GM19023 (cell line): ENCODE measurements around the gene CRB3.
"Not testable (repeated sequence)": the region's sequence is repeated elsewhere in the genome, so short reads cannot be mapped to it uniquely, and the experiment has no call there.

Source experiments
- ATAC-seq: cut with Tn5 transposase; IDR thresholded peaks from one replicate; pipeline ENCODE4 v1.9.1; 2021; ENCODE audit warnings: mild to moderate bottlenecking, moderate library complexity; ENCODE audit not compliant: unreplicated experiment

The CRB3 gene, protein sequence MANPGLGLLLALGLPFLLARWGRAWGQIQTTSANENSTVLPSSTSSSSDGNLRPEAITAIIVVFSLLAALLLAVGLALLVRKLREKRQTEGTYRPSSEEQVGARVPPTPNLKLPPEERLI

DNA sequence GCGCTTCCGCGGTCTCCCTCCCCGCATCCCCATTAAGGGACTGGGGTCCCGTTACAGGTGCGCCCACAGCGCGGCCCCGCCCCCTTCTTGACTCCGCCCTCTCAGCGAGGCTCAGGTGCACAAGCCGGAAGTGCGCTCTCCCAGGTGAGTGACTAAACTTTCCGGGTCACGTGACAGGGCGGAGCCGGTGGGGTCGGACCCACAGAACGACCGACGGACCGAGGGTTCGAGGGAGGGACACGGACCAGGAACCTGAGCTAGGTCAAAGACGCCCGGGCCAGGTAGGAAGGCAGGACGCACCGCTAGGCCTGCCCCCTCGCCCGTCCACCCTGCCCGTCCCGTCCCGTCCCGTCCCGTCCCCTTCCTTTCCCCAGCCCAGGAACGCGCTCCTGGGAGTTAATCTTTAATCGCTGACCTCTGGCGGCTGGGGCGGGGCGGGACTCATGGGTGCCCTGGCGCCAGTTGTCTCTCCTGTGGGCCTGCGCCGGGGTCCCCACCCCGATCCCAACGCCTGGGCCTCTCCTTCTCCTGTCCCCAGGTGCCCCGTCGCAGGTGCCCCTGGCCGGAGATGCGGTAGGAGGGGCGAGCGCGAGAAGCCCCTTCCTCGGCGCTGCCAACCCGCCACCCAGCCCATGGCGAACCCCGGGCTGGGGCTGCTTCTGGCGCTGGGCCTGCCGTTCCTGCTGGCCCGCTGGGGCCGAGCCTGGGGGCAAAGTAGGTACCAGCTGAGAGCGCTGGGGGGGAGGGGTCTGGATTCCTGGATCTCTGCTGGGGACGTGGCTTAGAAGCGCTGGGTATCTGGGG is at the start of gene CRB3:
TSS of gene CRB3 (plus strand) at position 202 of the 804 bp plus-strand sequence. CDS start at position 633, 431 bp downstream.
- no peak for ATAC-seq

DNA sequence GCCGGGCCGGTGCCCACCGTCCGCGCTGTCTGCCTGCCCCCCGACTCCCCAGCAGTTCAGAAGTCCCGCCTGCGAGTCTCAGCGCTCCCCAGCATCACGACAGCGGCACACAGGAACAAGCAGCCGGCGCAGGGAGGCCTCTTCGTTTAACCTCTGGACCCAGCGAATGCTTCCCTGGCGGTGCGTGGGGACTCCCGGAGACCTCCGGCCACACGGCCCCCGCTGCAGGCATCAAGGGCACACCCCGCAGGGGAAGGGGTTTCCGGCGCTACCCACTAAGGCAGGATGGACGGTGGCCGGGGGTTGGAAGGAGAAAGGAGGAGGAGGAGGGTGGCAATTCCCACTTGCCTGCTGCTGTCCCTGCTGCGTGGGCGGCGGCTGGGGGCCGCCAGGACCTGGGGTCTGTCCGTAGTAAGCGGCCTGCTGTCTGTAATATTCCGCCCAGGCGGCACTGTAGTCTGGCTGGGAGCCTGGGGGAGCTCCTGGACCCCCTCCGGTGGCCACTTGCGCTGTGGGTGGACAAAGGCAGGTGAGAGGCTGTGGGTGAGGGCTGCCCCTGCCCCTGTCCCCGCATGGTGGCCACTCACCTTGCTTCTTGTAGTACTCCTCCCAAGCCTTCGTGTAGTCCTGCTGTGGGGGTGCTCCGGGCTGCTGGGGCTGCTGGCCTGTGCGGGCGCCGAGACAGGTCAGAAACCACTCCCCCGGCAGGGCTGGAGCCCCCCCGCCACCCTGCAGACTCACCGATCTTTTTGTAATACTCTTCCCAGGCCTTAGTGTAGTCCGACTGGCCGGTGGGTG is 49.1 kb upstream of the CRB3 start:
- no peak for ATAC-seq

DNA sequence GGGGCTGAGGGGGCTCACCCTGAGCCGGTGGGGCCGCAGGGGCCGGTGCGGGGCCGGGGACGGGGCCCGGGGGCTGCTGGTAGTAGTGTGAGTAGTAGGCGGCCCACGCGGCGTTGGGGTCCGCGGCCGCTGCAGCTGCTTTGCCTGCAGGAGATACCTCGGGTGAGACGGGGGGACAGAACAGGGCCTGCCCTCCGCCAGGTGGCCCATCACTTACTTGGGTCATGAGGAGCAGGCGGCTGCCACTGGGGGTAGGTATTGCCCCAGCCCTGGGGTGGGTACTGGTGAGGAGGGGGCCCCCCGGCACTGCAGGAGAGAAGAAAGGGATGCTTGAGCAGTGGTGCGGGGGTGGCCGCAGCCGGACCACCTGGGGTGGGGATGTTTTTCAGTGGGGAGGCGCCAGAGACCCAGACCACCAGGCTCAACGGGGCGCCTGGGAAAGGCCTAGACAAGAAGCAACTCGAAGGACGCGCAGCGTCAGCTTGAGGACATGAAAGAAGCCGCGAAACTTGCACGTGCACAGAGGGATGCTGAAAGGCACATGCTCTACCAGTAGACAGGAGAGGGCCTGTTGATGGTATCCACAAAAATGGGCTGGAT is 48.4 kb upstream of the CRB3 start:
- no peak for ATAC-seq

DNA sequence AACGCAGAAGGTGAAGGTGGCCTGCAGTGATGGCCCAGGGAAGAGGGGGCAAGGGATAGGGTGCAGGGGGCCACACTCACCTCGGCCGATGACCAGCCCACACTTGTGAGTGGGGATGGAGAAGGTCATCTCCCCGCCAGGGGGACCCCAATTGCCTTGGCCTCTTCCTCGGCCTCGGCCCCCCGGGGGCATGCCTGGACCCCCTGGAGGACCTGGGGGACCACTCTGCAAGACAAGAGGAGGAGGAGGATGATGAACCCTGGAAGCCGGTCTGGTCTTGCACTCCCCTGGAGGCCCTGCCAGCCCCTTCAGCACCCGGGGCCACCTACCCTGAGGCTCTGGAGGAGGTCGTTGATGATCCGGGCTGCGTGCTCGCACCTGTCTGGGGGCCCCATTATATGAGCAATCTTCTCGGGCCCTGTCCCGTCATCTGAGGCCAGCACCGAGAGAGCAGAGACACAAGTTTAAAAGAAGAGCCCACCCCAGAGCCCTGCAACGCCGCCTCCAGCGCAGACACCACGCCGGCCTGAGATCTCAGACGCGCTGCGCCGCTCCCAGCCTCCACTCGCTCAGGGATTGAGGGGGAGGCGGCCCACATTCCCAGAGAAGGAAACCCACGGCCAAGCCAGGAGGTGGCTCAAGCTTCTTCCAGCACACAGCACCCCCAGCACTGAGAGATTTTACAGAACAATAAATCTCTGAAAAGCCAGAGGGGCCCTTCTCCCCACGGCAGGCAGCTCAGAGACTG is 47.2 kb upstream of the CRB3 start:
- ATAC-seq: no peak

DNA sequence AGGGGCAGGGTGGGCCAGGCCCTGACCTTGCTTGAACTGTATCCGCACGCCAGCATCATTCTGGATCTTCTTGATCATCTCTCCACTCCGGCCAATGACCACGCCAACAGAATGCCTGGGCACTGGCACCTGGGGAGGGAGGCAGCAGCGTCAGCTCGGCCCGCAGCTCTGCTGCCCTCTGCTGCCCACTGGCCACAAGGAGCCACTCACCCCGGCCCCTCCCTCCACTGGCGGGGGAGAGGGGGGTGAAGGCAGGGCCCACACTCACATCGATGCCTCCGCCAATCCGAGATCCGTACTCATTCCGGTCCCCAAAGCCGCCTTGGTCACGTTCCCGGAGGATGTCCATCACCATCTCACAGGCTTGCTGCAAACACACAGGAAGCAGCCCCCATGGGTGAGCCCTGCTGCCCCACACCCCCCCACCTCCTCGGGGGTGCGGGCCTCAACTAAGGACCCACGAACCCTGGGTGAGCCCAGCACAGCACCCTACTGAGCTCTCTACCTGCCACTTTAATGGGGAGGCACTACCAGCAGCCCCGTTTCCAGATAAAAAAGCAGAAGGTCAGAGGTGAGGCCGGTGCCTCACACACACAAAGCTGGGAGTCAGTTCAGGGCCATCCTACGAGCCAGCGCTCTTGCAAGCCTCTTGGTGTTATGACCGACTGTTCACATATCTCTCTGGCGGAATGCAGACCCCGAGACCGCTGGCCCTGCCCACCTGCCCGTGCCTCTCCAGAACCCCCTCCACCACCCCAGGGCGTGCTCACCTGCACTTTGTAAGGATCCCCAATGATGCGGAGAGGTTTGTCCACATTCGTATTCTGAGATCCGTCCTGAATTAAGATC is 46.1 kb upstream of the CRB3 start:
- ATAC-seq: no peak

DNA sequence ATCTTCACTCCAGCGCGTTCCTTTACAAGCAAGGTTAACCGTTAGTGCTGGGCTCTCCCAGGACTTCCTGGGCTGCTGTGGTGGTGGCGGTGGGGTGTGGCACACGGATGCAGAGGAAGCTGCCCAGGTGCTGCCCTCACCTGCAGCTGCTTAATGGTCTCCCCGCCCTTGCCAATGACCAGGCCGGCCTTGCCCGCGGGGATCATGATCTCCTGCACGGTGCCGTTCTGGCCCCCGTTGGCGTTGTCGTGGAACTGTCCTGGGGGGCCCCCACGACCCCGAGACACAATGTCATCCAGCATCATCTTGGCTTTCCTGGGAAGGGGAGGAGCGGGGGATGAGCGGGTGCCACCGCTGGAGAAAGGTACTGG is 45.5 kb upstream of the CRB3 start:
- no peak for ATAC-seq

DNA sequence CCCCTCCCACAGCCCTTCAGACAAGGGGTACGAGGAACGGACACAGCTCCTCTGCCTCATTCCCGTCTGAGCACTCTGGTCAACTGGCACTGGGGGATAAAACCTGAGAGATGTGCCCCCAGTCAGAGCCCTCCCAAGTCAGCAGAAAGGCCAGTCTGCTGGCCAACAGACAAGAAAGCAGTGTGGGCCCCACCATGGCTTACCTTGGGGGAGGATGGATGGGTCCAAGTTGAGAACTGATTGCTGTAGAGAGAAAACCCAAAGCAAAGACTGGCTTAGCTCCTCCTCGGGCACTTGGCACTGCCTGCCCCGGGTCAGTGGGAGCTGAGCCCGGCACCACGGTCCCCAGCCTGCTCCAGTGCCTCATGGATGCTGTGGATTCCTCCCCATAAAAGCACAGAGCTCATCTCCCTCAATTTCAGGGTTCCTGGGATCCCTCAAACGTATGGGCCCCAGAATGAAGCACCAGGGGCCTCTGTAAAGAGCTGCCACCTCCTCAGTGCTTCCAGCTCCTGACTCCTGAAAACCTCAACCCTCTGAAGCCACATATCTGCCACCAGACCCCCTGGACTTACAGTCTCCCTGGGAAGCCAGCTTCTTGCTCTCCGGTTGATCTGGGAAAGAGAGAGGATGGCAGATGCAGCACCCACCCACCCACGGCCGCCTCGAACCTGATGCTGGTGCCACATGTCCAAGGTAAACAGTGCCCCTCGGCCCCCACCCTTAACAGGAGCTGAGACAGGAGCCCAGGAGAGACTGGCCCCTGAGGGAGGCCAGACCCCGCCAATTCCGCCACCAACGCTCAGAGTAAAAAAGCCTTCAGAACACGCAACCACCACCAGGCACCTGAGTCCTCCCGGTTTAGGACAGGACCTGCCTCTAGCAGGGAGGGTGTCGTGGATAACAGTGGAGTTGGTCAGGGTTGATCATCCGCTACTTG is 42.7 kb upstream of the CRB3 start:
- no peak for ATAC-seq

DNA sequence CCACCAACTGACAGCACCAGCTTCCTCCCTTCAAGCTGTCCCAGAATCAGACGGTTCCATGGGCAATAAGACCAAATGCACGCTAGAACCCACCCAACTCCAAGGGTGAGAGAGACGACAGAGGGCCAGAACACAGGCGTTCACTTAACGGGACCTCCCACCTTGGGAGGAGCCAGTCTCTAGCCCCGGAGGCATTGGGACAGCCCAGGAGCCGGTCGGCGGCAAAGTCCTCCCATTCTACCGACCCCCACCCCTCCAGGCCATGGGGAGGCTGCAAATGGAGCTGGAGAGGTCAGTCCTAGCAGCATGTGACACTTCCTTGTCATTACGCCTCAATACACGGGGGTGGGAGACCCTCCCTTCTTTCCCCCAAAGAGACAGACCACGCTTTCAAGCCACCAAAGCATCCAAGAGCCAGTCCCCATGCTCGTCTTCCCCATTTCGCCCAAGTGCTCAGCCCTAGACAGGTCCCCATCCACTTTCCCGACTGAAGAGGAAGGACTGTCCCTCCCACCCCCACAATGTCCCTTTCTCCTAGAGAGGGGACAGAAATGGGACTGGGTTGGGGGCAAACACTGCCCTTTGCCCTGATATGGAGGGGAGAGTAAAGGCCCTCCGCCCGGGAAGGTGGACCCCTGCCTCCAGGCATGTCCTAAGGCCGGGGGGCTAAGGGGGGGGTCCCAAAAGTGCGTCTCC is 40.4 kb upstream of the CRB3 start:
- no peak for ATAC-seq

DNA sequence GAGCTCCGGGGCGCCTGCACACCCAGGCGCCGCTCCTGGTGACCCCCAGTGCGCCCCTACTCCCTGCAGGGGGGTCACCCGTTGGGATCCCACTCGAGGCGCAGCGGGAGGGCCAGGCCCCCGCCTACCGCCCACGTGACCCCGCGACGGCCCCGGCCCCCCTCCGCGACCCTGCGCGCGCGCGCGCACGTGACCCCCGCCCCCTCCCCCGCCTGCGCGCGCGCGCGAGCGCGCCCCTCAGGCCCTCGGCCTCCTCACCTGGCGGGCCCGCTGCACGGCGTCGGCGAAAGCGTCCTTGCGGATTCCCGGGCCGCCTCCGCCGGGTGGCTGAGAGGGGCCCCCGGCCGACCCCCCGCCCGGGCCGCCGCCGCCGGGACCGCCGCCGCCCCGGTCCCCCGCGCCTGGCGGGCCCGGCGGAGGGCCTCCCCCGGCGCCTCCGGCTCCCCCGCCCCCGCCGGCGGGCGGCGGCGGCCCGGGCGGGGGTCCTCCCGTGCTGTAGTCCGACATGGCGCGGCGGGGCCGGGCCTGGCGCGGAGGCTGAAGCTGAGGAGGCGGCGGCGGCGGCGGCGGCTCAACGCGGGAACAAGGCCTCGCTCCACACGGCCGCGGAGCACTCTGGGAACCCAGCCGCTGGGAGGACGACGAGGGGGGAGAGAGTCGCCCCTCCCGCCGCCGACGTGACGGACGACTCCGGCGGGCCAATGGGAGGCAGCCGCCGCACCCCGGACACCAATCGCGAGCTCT is 39.7 kb upstream of the CRB3 start, which contains the start of gene KHSRP:
TSS of gene KHSRP (minus strand) at position 617 of the 744 bp plus-strand sequence. CDS start at position 507, 110 bp downstream.
- no peak for ATAC-seq

DNA sequence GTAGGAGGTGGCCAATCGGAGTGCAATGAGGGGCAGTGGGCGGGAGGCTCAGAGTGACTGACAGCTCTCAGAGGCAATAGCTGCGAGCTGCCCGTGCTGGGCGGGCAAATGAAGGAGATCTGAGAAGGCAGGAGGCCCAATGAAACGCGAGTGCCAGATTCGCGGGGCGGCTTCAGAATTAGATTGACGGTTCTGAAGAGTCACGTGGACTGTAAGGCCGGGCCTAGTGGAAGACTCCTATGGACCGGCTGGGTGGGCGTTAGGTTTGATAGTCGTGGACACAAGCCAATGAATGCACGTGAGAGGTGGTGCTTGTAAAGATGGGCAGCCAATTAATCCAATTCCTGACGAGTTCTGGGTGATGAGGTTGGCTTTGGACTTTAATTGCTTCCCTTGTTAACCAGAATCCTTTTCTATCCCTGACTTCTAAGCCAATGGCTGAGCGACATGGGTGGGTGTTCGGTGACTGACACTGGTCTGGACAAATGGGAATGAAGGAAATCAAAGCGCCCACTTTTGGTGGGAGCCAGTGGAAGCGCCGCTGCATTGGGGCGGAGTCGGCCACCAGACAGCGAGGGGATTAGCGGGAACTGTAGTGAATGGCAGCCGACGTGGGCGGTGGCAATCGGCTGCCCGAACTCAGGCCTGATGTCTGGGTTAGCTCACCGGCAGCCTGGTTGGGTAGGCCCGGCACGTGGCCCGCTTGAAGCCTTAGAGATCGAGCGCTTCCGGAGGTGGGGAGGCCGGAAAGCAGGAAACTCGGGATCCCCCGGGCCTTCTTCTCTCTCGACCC is 38.9 kb upstream of the CRB3 start:
- ATAC-seq: peak; percentile 86

DNA sequence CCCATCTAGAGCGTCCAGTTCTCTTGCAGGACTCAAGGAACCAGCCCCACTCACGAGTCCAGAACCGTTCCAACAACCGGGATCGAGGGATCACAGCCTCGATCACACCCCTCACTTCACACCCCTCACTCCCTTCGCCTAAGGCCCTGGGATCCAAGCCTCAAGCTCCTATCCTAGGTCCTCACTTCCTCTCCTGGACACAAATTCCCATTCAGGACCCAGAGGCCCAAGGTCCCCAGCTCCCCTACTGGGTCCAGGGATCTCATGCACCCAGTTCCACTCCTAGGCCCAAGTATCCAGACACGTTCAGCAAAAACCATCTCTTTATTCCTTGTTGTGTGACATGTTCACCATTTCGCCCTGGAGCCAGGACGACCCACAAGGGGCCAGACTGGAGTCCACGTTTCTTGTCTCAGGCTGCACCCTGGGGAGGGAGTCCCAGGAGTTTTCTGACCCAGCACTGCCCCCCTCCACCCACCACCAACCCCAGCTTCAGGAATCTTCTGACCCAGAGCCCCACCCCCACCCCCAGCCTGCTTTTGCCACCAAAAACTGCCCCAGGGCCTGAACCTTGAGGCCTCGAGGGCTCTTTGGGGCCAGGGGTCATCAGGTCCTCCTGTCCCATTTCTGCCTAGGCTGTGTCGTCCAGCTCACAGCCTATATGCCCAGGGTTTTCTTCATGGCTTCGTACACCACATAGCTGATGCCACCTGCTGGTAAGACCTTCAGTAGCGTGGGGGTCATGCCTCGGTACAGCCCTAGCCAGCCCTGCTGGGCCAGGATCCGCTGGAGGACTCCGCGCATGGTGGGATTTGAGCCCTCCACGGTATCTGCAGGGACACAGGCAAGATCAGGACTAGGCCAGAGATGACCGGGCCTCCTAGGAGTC is 38.1 kb upstream of the CRB3 start:
- no peak for ATAC-seq

DNA sequence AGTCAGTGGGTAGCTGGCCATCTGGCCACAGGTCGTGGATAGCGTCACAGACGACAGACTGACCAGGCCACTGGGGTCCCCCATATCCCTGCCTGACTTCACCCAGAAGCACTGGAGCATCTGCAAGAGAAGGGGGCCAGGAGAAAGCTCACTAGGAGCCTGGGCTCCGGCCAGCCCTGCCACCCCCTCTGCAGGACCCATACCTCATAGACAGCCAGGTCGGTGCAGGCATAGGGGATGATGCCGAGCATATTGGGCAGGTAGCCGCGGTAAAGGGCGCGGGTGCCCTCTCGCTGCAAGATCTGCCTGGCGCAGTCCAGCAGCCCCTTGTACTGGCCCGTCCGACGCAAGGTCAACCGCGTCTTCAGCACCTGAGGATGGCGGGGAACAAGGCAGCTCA is 36.9 kb upstream of the CRB3 start:
- ATAC-seq: no peak

DNA sequence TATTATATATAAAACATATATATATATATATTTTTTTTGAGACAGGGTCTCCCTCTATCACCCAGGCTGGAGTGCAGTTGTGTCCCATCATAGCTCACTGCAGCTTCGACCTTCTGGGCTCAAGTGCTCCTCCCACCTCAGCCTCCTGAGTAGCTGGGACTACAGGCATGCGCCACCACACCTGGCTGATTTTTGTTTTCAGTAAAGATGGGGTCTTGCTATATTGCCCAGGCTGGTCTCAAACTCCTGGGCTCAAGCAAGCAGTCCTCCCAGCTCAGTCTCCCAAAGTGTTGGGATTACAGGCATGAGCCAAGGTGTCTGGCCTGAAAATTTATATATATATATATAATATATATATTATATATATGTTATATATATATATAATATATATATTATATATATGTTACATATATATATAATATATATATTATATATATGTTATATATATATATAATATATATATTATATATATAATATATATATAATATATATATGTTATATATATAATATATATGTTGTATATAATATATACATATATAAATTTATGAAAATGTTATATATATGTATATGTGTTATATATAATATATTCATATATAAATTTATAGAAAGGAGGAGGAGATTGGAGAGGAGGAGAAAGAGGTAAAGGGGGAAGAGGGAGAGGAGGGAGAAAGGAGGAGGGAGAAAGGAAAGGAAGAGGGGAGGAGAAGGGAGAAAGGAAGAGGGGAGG is 35.2 kb upstream of the CRB3 start:
- not testable (repeated sequence) for ATAC-seq

DNA sequence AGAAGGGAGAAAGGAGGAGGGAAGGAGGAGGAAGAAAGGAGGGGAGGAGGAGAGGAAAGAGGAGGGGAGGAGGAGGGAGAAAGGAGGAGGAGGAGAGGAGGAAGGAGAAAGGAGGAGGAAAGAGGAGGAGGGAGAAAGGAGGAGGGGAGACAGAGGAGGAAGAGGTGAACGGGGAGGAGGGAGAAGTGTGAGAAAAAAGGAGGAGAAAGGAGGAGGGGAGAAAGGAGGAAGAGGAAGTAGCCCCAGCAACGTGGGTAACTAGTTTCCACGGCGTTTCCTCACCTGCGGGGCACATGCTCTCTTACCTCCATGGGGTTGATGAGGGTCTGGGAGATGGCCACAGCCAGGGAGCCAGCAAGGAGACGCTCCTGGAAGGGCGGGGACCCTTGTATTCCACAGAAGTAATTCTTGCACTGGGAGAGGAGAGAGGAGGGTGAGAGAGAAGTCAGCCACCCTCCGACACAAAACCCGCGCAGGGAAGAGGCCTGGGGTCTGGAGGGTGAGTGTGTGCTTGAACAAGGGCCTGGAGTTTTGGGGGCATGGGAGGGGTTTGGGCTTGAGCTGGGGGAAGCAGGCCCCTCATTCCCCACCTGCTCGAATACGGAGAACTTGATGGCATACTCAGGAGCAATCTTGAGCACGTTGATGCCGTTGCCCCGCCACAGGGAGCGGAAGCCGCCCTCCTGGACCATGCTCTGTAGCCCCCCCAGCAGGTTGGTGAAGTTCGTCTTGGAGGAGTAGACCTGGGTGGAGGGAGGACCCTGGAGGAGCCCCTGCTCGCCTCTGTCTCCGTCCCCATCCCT is 34.5 kb upstream of the CRB3 start:
- ATAC-seq: no peak
